Measurements from ENCODE around the gene EXOSC10. TPM values are rescaled to one million over a fixed set of nuclear protein-coding genes. Genes with fewer than 3 reads are reported as not detected.
A peak's percentile ranks its signal among the peaks of the same experiment; 100 is the strongest.

Gene EXOSC10
- total and polyA plus RNA-seq, 2 donors (not counting 3 experiments of a cell fraction or from before 2014, with no cell fraction given): 74.9 to 103 TPM

- Histone ChIP-seq H4K20me1 (replicated peaks; ENCODE audit: control insufficient read depth, extremely low read depth, insufficient read depth, low read length) (no peaks in the 10 kb centered on the region), H3K9ac (replicated peaks; ENCODE audit: extremely low read depth, insufficient read depth, low read length) (no peak overlapping the region), H3K4me2 (ENCODE audit: insufficient read depth, low read length) (no peak overlapping the region), H3K27ac (ENCODE audit: insufficient read depth, low read depth, low read length) (no peak overlapping the region), H2AFZ (ENCODE audit: low read depth, low read length) (no peak overlapping the region), H3K36me3 (ENCODE audit: control insufficient read depth in 2 of 2, extremely low read depth in 1 of 2, insufficient read depth in 2 of 2, low read length in 2 of 2) (peaks cover 35 to 36% of the 10 kb centered on the region in 2 experiments), H3K27me3 (ENCODE audit: control insufficient read depth in 2 of 2, insufficient read depth in 2 of 2, low read length in 2 of 2) (no peaks in the 10 kb centered on the region), H3K4me3 (replicated peaks in 1 of 3; ENCODE audit: insufficient read depth in 1 of 3, low read depth in 1 of 3, low read length in 3 of 3) (no peak overlapping the region), H3K79me2 (ENCODE audit: control insufficient read depth, insufficient read depth, low read length) (peaks cover 6% of the 10 kb centered on the region), H3K9me3 (replicated peaks; ENCODE audit: control insufficient read depth, insufficient read depth, low read length) (no peaks in the 10 kb centered on the region), H3K4me1 (ENCODE audit: control insufficient read depth, extremely low read depth, insufficient read depth, low read length) (no peaks in the 10 kb centered on the region), H3K9me1 (replicated peaks; ENCODE audit: control insufficient read depth, extremely low read depth, insufficient read depth, low read length) (no peaks in the 10 kb centered on the region)
- dilution Hi-C loops (cut with MboI; ENCODE audit: extremely low pct_ligation_motif_present, low sequenced_read_pairs): no loop called here
- no peak for DNase-seq (ENCODE audit: low read depth, low spot score)
- TF ChIP-seq MAX (IDR thresholded peaks at IDR 0.05; ENCODE audit: insufficient read depth, insufficient read length): no peak
- BruUV-seq (replicated peaks): no TSS peak
- ChIA-PET POLR2A (no interaction called here), CTCF (interaction anchor here (1.6 kb wide), 1 partner anchor 13 kb away, joined by 3 read pairs; no protein-coding TSS in a partner anchor)
- intact Hi-C loops (cut with micrococcal nuclease): no loop called here
- FAIRE-seq: no peak
These were observed 75.4 kb downstream of the EXOSC10 start for GRCh38 chr1:11024154-11024873.

GRCh38 chr1:11023201-11023600 is 76.5 kb downstream of the EXOSC10 start:
- DNase-seq (ENCODE audit: low read depth, low spot score) (no peak), FAIRE-seq (no peak)
- H3K9ac ChIP-seq (replicated peaks; ENCODE audit: extremely low read depth, insufficient read depth, low read length): no peak overlapping the region
- peaks cover 3% of the 10 kb centered on the region for H4K20me1 ChIP-seq (replicated peaks; ENCODE audit: control insufficient read depth, extremely low read depth, insufficient read depth, low read length)
- ChIA-PET POLR2A (no interaction called here), CTCF (no interaction called here)
- intact Hi-C loops (cut with micrococcal nuclease) (no loop called here), dilution Hi-C loops (cut with MboI; ENCODE audit: extremely low pct_ligation_motif_present, low sequenced_read_pairs) (no loop called here)
- BruUV-seq (replicated peaks): TSS peak; percentile 14
- no peak overlapping the region for H3K4me3 ChIP-seq (replicated peaks in 1 of 3; ENCODE audit: insufficient read depth in 1 of 3, low read depth in 1 of 3, low read length in 3 of 3)
- H3K4me1 ChIP-seq (ENCODE audit: control insufficient read depth, extremely low read depth, insufficient read depth, low read length): no peaks in the 10 kb centered on the region
- H3K27me3 ChIP-seq (ENCODE audit: control insufficient read depth in 2 of 2, insufficient read depth in 2 of 2, low read length in 2 of 2): no peaks in the 10 kb centered on the region
- peaks cover 42 to 43% of the 10 kb centered on the region in 2 experiments for H3K36me3 ChIP-seq (ENCODE audit: control insufficient read depth in 2 of 2, extremely low read depth in 1 of 2, insufficient read depth in 2 of 2, low read length in 2 of 2)
- no peaks in the 10 kb centered on the region for H3K9me3 ChIP-seq (replicated peaks; ENCODE audit: control insufficient read depth, insufficient read depth, low read length)
- TF ChIP-seq FOS (IDR thresholded peaks at IDR 0.05; ENCODE audit: borderline replicate concordance, insufficient read depth, low read length) (no peak), POLR2A (IDR thresholded peaks at IDR 0.05; ENCODE audit: low read depth, low read length) (no peak)
- peaks cover 15% of the 10 kb centered on the region for H3K79me2 ChIP-seq (ENCODE audit: control insufficient read depth, insufficient read depth, low read length)
- no peaks in the 10 kb centered on the region for H3K9me1 ChIP-seq (replicated peaks; ENCODE audit: control insufficient read depth, extremely low read depth, insufficient read depth, low read length)
- H2AFZ ChIP-seq (ENCODE audit: low read depth, low read length): no peak overlapping the region
- no peak overlapping the region for H3K27ac ChIP-seq (ENCODE audit: insufficient read depth, low read depth, low read length)
- H3K4me2 ChIP-seq (ENCODE audit: insufficient read depth, low read length): no peak overlapping the region
